HG02610 (cell line): ENCODE measurements around the gene PACS2.

ENCODE experiments used
- ATAC-seq: cut with Tn5 transposase; IDR thresholded peaks from one replicate; pipeline ENCODE4 v1.9.1; 2021; ENCODE audit warnings: mild to moderate bottlenecking, moderate library complexity; ENCODE audit not compliant: unreplicated experiment

PACS2 gene

GRCh38 chr14:105419195-105420091 is 104.9 kb downstream of the PACS2 start, which contains the start of gene MTA1:
MTA1 (plus strand) TSS chr14:105419827; CDS start chr14:105420036, 209 bp downstream.
- ATAC-seq: peak; percentile 52

- no peak for ATAC-seq
These were observed 105.8 kb downstream of the PACS2 start for GRCh38 chr14:105420101-105420973.

- ATAC-seq: no peak
These were observed 106.6 kb downstream of the PACS2 start for GRCh38 chr14:105420974-105421674.

GRCh38 chr14:105421723-105422615 is 107.4 kb downstream of the PACS2 start:
- ATAC-seq: no peak

- no peak for ATAC-seq
These were observed 108.3 kb downstream of the PACS2 start for GRCh38 chr14:105422695-105423487.

GRCh38 chr14:105423488-105424195 is 109.1 kb downstream of the PACS2 start:
- no peak for ATAC-seq

GRCh38 chr14:105424861-105425260 is 110.3 kb downstream of the PACS2 start:
- ATAC-seq: no peak

- no peak for ATAC-seq
These were observed 111.3 kb downstream of the PACS2 start for GRCh38 chr14:105425823-105426247.

- ATAC-seq: no peak
These were observed 112.0 kb downstream of the PACS2 start for GRCh38 chr14:105426416-105427130.

- ATAC-seq: no peak
These were observed 112.9 kb downstream of the PACS2 start for GRCh38 chr14:105427412-105427811.

- no peak for ATAC-seq
These were observed 113.5 kb downstream of the PACS2 start for GRCh38 chr14:105427936-105428485.

GRCh38 chr14:105430042-105430441 is 115.5 kb downstream of the PACS2 start:
- ATAC-seq: no peak

GRCh38 chr14:105430565-105430964 is 116.0 kb downstream of the PACS2 start:
- ATAC-seq: no peak

- ATAC-seq: no peak
These were observed 116.7 kb downstream of the PACS2 start for GRCh38 chr14:105431256-105431655.

GRCh38 chr14:105432657-105433056 is 118.1 kb downstream of the PACS2 start:
- ATAC-seq: no peak

- ATAC-seq: no peak
These were observed 118.6 kb downstream of the PACS2 start for GRCh38 chr14:105433161-105433605.

GRCh38 chr14:105436402-105436801 is 121.9 kb downstream of the PACS2 start:
- no peak for ATAC-seq
